Hepatic stellate cell (primary cell): Measurements from ENCODE around the gene DENND4C.
"Not testable (repeated sequence)": the region's sequence is repeated elsewhere in the genome, so short reads cannot be mapped to it uniquely, and the experiment has no call there.

ENCODE experiments used
- DNase-seq: peaks from one replicate; pipeline ENCODE4 v3.0.0; 2011; ENCODE audit warnings: low spot score

The DENND4C gene

GRCh38 chr9:19230355-19231125 lies at the start of gene DENND4C:
Gene DENND4C (plus strand): TSS chr9:19230693. CDS start chr9:19276175, 45,482 bp downstream.
- peak; percentile 83 for DNase-seq

GRCh38 chr9:19180991-19181390 lies 49.5 kb upstream of the DENND4C start:
- DNase-seq, result no peak

DNA sequence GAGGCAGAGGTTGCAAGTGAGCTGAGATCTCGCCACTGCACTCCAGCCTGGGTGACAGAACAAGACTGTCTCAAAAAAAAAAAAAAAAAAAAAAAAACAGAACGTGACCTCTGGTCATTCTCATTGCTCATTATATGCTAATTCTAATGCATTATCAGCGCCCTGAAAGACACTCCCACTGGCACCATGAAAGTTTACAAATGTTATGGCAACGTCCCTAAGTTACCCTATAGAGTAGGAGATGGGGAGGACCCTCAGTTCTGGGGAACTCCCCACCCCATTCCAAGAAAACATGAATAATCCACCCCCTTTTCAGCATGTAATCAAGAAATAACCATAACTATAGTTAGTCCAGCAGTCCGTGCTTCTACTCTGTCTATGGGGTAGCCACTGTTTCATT lies 48.9 kb upstream of the DENND4C start:
- no peak for DNase-seq

DNA sequence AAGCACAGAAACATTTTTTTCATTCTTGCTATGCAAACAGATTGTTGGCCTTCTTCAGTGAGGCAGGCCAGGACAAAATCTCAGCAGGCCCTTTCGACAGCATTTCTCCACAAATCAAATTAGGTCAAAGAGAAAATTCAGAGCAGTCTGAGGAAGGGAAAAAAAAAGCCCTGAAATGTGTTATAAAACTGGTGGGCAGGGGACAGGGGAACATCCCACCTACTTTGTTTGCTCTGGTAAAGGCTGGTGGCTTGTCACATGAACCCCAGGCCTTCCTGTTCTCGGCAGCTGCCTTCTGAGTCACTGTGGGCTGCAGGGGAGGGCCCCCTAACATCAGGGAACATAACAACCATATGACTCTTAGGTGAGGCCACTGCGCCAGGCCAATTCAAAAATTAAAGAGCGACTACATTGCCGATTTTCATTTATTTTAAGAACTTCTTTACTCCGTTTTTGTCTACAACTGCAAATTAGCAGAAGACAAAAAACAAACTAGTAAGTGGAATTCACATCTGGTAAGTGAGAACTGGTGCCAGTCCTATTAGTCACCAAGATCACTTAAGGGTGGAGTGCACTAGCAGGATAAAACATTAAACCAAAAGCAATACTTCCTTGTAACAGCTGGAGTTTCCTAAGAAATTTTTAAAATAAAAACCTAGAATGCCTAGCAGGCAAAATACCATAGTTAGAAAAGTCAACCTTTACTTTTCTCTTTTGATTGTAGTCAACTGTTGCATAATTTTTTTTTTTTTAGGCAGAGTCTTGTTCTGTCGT lies 46.2 kb upstream of the DENND4C start:
- DNase-seq, result peak; percentile 67

DNA sequence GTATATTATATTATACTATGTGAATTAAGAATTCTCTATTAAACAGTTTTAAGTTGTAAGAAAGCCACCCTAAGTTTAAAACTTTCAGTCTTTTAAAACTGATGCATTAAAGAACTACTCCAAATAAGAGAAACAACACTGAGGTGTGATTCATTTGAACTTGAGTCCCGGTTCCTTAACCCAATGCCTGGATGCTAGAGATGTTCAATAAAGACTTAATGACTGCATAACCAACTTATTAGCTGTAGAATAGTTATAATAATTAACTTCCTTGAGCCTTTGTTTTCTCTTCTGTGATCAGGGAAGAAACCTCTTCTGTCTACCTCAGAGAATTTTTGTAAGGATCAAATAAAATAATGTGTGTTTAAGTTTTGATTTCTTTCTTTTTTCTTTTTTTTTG lies 45.3 kb upstream of the DENND4C start:
- DNase-seq, result no peak

GRCh38 chr9:19186232-19186631 lies 44.3 kb upstream of the DENND4C start:
- DNase-seq, result no peak

DNA sequence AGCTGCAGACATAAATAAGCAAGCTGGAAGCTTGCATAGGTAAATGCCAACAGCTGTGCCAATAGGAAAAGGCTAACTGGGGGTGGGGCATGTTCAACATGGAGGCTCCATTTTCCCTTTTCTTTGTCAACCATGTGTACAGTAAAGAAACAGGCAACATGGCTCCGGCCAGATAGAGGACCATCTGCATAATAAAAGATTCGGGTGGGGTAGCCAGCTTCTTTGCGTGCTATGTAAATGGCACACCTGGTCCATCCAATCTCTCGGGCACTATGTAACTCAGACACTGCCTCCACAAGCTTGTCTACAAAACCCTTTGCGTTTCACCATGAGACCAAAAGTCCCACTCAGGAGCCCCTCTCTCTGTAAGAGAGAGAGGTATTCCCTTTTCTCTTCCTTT lies 41.7 kb upstream of the DENND4C start:
- no peak for DNase-seq

GRCh38 chr9:19192202-19193028 lies 38.1 kb upstream of the DENND4C start:
- no peak for DNase-seq

DNA sequence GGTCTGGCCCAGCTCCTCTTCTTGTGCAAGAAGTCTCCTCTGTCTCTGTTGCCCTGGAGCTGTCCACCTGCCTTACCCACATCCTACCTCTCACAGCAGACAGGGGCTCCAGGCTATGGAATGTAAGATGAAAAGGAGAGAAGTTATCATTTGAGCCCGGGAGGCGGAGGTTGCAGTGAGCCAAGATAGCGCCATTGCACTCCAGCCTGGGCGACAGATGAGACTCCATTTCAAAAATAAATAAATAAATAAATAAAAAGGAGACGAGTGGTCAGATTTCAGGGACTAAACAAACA lies 37.5 kb upstream of the DENND4C start:
- no peak for DNase-seq

- DNase-seq, result not testable (repeated sequence)
These were observed 37.0 kb upstream of the DENND4C start for GRCh38 chr9:19193358-19193973.

- no peak for DNase-seq
These were observed 32.1 kb upstream of the DENND4C start for GRCh38 chr9:19198406-19198805.

DNA sequence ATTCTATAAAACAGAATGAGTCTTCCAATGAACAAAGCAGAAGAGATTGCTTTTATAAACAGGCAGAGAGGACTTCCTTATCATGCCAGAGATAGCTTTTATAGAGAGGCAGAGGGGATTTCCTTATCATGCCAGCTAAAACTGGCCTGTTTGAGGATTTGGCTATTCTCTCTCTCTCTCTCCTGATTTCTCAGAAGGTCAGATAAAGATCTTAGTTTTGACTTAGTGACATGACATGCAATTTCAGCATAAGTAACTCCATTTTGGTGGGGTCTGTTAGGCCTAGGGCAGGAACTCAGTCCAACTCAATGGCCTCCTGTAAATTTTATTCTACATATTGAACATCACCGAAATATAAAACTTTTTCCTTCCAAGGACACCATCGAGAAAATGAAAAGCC lies 31.5 kb upstream of the DENND4C start:
- DNase-seq, result no peak

- no peak for DNase-seq
These were observed 30.3 kb upstream of the DENND4C start for GRCh38 chr9:19200229-19200628.

DNA sequence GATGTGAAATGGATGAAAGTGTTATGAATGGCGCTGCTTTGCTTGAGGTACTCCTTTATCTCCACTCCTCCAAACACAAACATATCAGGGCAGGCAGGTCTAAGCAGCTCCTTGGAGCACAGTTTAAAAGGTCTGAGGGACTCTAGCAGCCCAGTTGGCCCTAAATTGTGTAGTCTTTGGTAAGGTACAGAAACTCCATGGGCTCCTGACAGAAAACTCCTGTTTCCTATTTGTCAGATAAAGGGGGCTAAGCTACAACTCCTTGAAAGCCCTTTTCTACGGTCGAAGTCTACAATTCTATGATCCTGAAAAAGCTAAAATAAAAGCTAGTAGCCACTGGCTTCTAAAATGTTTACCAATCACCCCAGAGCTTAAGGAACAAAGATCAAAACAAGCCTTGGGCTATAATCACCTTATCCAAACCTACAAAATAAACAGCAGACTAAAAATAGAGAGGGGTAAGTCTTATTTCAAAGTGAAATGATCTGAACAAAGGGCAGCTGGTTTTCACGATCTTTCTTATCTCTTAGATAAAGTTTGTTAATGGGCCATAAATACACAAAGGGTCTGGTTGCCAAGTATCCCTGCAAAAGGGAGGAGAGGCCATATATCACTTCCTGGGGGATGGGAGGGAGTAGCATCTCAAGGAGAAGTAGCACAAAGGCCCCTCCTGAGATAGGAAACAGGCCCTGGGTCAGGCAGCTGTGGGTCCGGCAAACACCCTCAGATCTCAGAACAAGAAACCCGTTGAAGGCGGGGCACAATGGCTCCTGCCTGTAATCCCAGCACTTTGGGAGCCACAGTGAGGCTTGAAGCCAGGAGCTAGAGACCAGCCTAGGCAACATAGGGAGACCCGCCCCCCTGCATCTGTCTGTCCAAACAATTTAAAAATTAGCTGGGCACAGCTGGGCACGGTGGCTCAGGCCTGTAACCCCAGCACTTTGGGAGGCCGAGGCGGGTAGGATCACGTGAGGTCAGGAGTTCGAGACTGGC lies 28.3 kb upstream of the DENND4C start:
- no peak for DNase-seq

DNA sequence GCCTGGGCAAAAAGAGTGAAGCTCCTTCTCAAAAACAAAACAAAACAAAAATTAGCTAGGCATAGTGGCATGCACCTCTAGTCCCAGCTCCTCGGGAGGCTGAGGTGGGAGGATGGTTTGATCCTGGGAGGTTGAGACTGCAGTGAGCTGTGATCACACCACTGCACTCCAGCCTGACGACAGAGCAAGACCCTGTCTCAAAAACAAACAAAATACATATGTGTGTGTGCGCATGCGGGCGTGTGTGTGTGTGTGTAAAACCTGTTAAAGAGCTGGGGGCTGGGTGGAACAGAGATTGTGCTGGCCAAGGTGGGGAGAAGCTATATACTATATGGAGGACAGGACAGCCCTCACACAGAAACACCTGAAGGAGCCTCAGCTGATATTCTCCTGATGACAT lies 27.4 kb upstream of the DENND4C start:
- DNase-seq, result no peak

- DNase-seq, result no peak
These were observed 21.8 kb upstream of the DENND4C start for GRCh38 chr9:19208653-19209052.

- DNase-seq, result no peak
These were observed 21.3 kb upstream of the DENND4C start for GRCh38 chr9:19209188-19209587.

DNA sequence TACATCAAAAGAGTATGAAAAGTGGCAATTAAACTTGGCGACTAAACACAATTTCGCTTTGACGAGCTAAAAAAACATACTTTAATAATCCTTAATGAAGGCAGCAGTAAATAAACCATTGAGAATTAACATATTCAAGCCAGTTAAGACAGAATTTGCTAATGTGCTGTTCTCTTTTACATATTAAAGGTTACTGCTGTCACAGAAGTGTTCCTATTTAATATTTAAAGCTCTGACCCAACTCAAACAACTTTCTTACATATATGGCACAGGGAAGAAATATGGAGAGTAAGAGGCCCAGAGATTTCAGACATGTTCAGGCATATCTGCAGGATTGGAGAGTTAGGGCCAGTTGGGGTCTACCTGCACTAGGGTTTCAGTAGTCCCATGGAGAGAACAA lies 16.7 kb upstream of the DENND4C start:
- no peak for DNase-seq

GRCh38 chr9:19216466-19216865 lies 14.0 kb upstream of the DENND4C start:
- DNase-seq, result no peak

DNA sequence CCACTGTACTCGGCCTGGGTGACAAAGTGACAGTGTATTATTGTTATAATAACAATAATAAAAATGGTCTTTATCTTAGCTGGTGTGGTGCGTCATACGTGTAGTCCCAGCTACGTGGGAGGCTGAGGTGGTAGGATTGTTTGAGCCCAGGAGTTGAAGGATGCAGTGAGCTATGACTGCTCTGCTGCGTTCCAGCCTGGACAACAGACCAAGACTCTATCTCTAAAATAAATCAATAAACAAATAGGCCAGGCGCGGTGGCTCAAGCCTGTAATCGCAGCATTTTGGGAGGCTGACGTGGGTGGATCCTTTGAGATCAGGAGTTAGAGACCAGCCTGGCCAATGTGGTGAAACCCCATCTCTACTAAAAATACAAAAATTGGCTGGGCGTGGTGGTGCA lies 9.2 kb upstream of the DENND4C start:
- DNase-seq, result no peak

GRCh38 chr9:19223724-19224123 lies 6.8 kb upstream of the DENND4C start:
- no peak for DNase-seq
